Measurements from ENCODE around the gene ZCCHC2.

- TF ChIP-seq POLR2A (IDR thresholded peaks at IDR 0.05): no peak
- no peak for TF ChIP-seq CTCF (IDR thresholded peaks at IDR 0.05)
These were observed 13.2 kb downstream of the ZCCHC2 start for GRCh38 chr18:62536005-62536404.
